ENCODE data around the gene ARID4A. TPM values are rescaled to one million over a fixed set of nuclear protein-coding genes. Genes with fewer than 3 reads are reported as not detected.
"Not testable (repeated sequence)": the region's sequence is repeated elsewhere in the genome, so short reads cannot be mapped to it uniquely, and the experiment has no call there.

ARID4A gene
- total and polyA plus RNA-seq, 8 donors: 27.6 to 48.6 (median 37.3) TPM

GRCh38 chr14:58341152-58341748 is 42.9 kb downstream of the ARID4A start:
- DNase-seq: no peak
- H3K27me3 ChIP-seq: no peaks in the 10 kb centered on the region
- peaks cover 0 to 65% of the 10 kb centered on the region in 2 donors for H3K36me3 ChIP-seq
- H3K27ac ChIP-seq: no peak overlapping the region
- TF ChIP-seq CTCF (IDR thresholded peaks at IDR 0.05): no peak
- intact Hi-C loops (cut with DNase I): no loop called here
- no peaks in the 10 kb centered on the region for H3K4me1 ChIP-seq
- ATAC-seq: no peak
- no peaks in the 10 kb centered on the region for H3K9me3 ChIP-seq
- H3K4me3 ChIP-seq: no peak overlapping the region

- DNase-seq; H3K4me3 ChIP-seq; intact Hi-C loops (cut with DNase I); H3K27me3 ChIP-seq; H3K4me1 ChIP-seq; H3K9me3 ChIP-seq; ATAC-seq; H3K27ac ChIP-seq: not testable (repeated sequence)
- H3K36me3 ChIP-seq: peaks cover 0 to 71% of the 10 kb centered on the region in 2 donors
Measured at GRCh38 chr14:58343535-58343934, 45.2 kb downstream of the ARID4A start.

GRCh38 chr14:58353516-58354299 is 55.4 kb downstream of the ARID4A start:
- Histone ChIP-seq H3K4me3 (peak overlapping the region in 1 of 2 donors; percentile 14), H3K9me3 (no peaks in the 10 kb centered on the region)
- intact Hi-C loops (cut with DNase I): no loop called here

GRCh38 chr14:58354808-58355207 is 56.5 kb downstream of the ARID4A start:
- H3K4me1 ChIP-seq: peaks cover 0 to 22% of the 10 kb centered on the region in 2 donors
- DNase-seq (no peak), ATAC-seq (no peak)
- peak overlapping the region in 1 of 2 donors; percentile 19 for H3K27ac ChIP-seq
- H3K36me3 ChIP-seq: peaks cover 0 to 45% of the 10 kb centered on the region in 2 donors
- H3K9me3 ChIP-seq: no peaks in the 10 kb centered on the region
- TF ChIP-seq CTCF (IDR thresholded peaks at IDR 0.05): no peak
- no peak overlapping the region for H3K4me3 ChIP-seq
- intact Hi-C loops (cut with DNase I): no loop called here
- H3K27me3 ChIP-seq: no peaks in the 10 kb centered on the region

More at GRCh38 chr14:58353516-58354299, 55.4 kb downstream of the ARID4A start:
- Histone ChIP-seq H3K27ac (peak overlapping the region; percentile 5 to 25), H3K27me3 (no peaks in the 10 kb centered on the region), H3K4me1 (peaks cover 0 to 22% of the 10 kb centered on the region in 2 donors), H3K36me3 (peaks cover 0 to 48% of the 10 kb centered on the region in 2 donors)
- no peak for TF ChIP-seq CTCF (IDR thresholded peaks at IDR 0.05)
- ATAC-seq (peak; percentile 79), DNase-seq (no peak)

- ATAC-seq (no peak), DNase-seq (no peak)
- Histone ChIP-seq H3K9me3 (no peaks in the 10 kb centered on the region), H3K4me1 (peaks cover 0 to 22% of the 10 kb centered on the region in 2 donors), H3K4me3 (no peak overlapping the region), H3K27me3 (no peaks in the 10 kb centered on the region), H3K27ac (no peak overlapping the region), H3K36me3 (peaks cover 0 to 45% of the 10 kb centered on the region in 2 donors)
- intact Hi-C loops (cut with DNase I): no loop called here
- TF ChIP-seq CTCF (IDR thresholded peaks at IDR 0.05): no peak
Measured at GRCh38 chr14:58356268-58356667, 57.9 kb downstream of the ARID4A start.

GRCh38 chr14:58362272-58362671 is 63.9 kb downstream of the ARID4A start:
- H3K27me3 ChIP-seq; ATAC-seq; H3K4me3 ChIP-seq; H3K9me3 ChIP-seq; H3K27ac ChIP-seq; intact Hi-C loops (cut with DNase I); DNase-seq; H3K4me1 ChIP-seq: not testable (repeated sequence)
- H3K36me3 ChIP-seq: peaks cover 0 to 74% of the 10 kb centered on the region in 2 donors
